A549 (cell line): ENCODE measurements around the gene PMIS2. TPM values are rescaled to one million over a fixed set of nuclear protein-coding genes. Genes with fewer than 3 reads are reported as not detected.
A peak's percentile ranks its signal among the peaks of the same experiment; 100 is the strongest.

ENCODE experiments used
- ATAC-seq, 2 experiments: fragments of 200-7000 bp in 1 of 2; fragments of >200 bp in 1 of 2; cut with Nextera tagmentation in 1 of 2; cut with Tn5 transposase in 1 of 2; 3 replicates each; pipeline versions ENCODE4 v1.8.0 to v1.9.1; 2018 to 2020; ENCODE audit warnings: mild to moderate bottlenecking in 1 of 2, moderate library complexity in 1 of 2
- CTCF ChIA-PET: fragments of 300-600 bp; sonication (Branson Sonifier 250); formaldehyde crosslinking; extraction: SDS; loops from one replicate; lab custom pipeline; 2021; ENCODE audit warnings: antibody characterized with exemption, inconsistent platforms; lab: Yijun Ruan, JAX
- POLR2A ChIA-PET: fragments of 350-600 bp; formaldehyde crosslinking; extraction: SDS; loops from one replicate; lab custom pipeline; 2021; ENCODE audit warnings: antibody characterized with exemption, inconsistent platforms; lab: Yijun Ruan, JAX
- DNase-seq, 2 experiments: peaks; one replicate each; pipeline versions ENCODE4 v3.0.0 to v3.0.0-alpha.2; 2011 to 2016; ENCODE audit warnings: low read depth in 1 of 2, low spot score in 1 of 2
- FAIRE-seq: peaks from 2 replicates; lab custom pipeline; 2011; peaks lifted over from hg19 to GRCh38; lab: Jason Lieb, UNC
- H3K27ac ChIP-seq, 2 experiments: fragments of >200 bp; sonication (Bioruptor Twin); formaldehyde crosslinking; 3 replicates each; pipeline ENCODE4 v1.5.1; 2016 to 2017
- H3K4me1 ChIP-seq: fragments of >200 bp; sonication (Bioruptor Twin); formaldehyde crosslinking; 3 replicates; pipeline ENCODE4 v1.6.1; 2016
- H3K4me2 ChIP-seq: fragments of >200 bp; sonication (Bioruptor Twin); formaldehyde crosslinking; 3 replicates; pipeline ENCODE4 v1.6.1; 2016
- H3K4me3 ChIP-seq: fragments of >200 bp; sonication (Bioruptor Twin); formaldehyde crosslinking; 3 replicates; pipeline ENCODE4 v1.5.1; 2016
- H3K9me3 ChIP-seq: fragments of >200 bp; sonication (Bioruptor Twin); formaldehyde crosslinking; 3 replicates; pipeline ENCODE4 v1.6.1; 2016
- BHLHE40 ChIP-seq: IDR thresholded peaks from 2 replicates; pipeline ENCODE4 v1.6.1; 2012; ENCODE audit warnings: low read depth, low read length, inconsistent platforms
- CEBPB ChIP-seq, 2 experiments: fragments of >200 bp in 1 of 2; sonication (Bioruptor Twin) in 1 of 2; formaldehyde crosslinking in 1 of 2; IDR thresholded peaks; 2 replicates each; pipeline ENCODE4 v1.6.1; 2012 to 2016
- CHD4 ChIP-seq: fragments of 200-600 bp; sonication (generic); IDR thresholded peaks from 2 replicates; pipeline ENCODE4 v1.6.1; 2016; ENCODE audit warnings: antibody characterized with exemption, mild to moderate bottlenecking, borderline replicate concordance
- ESRRA ChIP-seq: fragments of 150-350 bp; IDR thresholded peaks from 2 replicates; pipeline ENCODE4 v1.6.1; 2014; ENCODE audit warnings: mild to moderate bottlenecking, low read length, borderline replicate concordance
- FOSL2 ChIP-seq, 2 experiments: fragments of 450-650 bp in 1 of 2; fragments of >200 bp in 1 of 2; sonication (Bioruptor Twin) in 1 of 2; formaldehyde crosslinking; IDR thresholded peaks; 2 replicates each; pipeline versions ENCODE4 v1.5.0 to v1.6.1; 2016 to 2020; ENCODE audit warnings: mild to moderate bottlenecking in 1 of 2, moderate library complexity in 1 of 2
- FOXS1 ChIP-seq: fragments of 250-450 bp; sonication (Bioruptor Pico); IDR thresholded peaks from 2 replicates; pipeline ENCODE4 v1.5.0; 2020; ENCODE audit warnings: mild to moderate bottlenecking, moderate library complexity
- HES2 ChIP-seq: fragments of >200 bp; sonication (Bioruptor Twin); formaldehyde crosslinking; IDR thresholded peaks from 2 replicates; pipeline ENCODE4 v1.6.1; 2016
- HMGXB4 ChIP-seq: fragments of 250-450 bp; sonication (Bioruptor Pico); IDR thresholded peaks from 2 replicates; pipeline ENCODE4 v1.5.0; 2021; ENCODE audit warnings: mild to moderate bottlenecking, moderate library complexity, borderline replicate concordance
- HOXB5 ChIP-seq: fragments of 250-450 bp; sonication (Bioruptor Pico); IDR thresholded peaks from 2 replicates; pipeline ENCODE4 v1.5.0; 2020; ENCODE audit warnings: mild to moderate bottlenecking, moderate library complexity
- JUN ChIP-seq, 2 experiments: fragments of >200 bp; sonication (Bioruptor Twin); formaldehyde crosslinking; IDR thresholded peaks; 2 replicates in 1 of 2; 3 replicates in 1 of 2; pipeline ENCODE4 v1.6.1; 2016 to 2017
- JUNB ChIP-seq: fragments of >200 bp; sonication (Bioruptor Twin); formaldehyde crosslinking; IDR thresholded peaks from 2 replicates; pipeline ENCODE4 v1.6.1; 2016
- KDM5A ChIP-seq: fragments of 200-600 bp; sonication (generic); IDR thresholded peaks from 2 replicates; pipeline ENCODE4 v1.6.1; 2016; ENCODE audit warnings: antibody characterized with exemption, mild to moderate bottlenecking
- MAFK ChIP-seq: fragments of 450-650 bp; IDR thresholded peaks from 2 replicates; pipeline ENCODE4 v1.6.1; 2014; ENCODE audit not compliant: partially characterized antibody
- MAZ ChIP-seq: fragments of 150-350 bp; IDR thresholded peaks from 2 replicates; pipeline ENCODE4 v1.6.1; 2014; ENCODE audit warnings: antibody characterized with exemption, low read depth, low read length, borderline replicate concordance
- MYC ChIP-seq: IDR thresholded peaks from 2 replicates; pipeline ENCODE4 v1.6.1; 2012; ENCODE audit warnings: mild to moderate bottlenecking, inconsistent platforms, low read length, improper control_type of control experiment, borderline replicate concordance
- PHF8 ChIP-seq: fragments of 200-600 bp; sonication (generic); IDR thresholded peaks from 2 replicates; pipeline ENCODE4 v1.6.1; 2016; ENCODE audit warnings: low read depth, mild to moderate bottlenecking, antibody characterized with exemption, moderate library complexity, borderline replicate concordance
- POLR2A ChIP-seq: IDR thresholded peaks from 2 replicates; pipeline ENCODE4 v1.6.1; 2012; ENCODE audit warnings: mild to moderate bottlenecking, low read length
- RARB ChIP-seq: fragments of 250-450 bp; sonication (Bioruptor Pico); IDR thresholded peaks from 2 replicates; pipeline ENCODE4 v1.8.0; 2021; ENCODE audit warnings: mild to moderate bottlenecking, moderate library complexity
- RFX5 ChIP-seq: fragments of 450-650 bp; IDR thresholded peaks from 2 replicates; pipeline ENCODE4 v1.7.1; 2014; ENCODE audit warnings: antibody characterized with exemption, mild to moderate bottlenecking, moderate library complexity
- RNF2 ChIP-seq: fragments of 200-600 bp; sonication (generic); IDR thresholded peaks from 2 replicates; pipeline ENCODE4 v1.6.1; 2016; ENCODE audit warnings: low read depth, mild to moderate bottlenecking, antibody characterized with exemption, moderate library complexity, borderline replicate concordance
- SMC3 ChIP-seq: fragments of >200 bp; sonication (Bioruptor Twin); formaldehyde crosslinking; IDR thresholded peaks from 3 replicates; pipeline ENCODE4 v1.6.1; 2018; ENCODE audit warnings: inconsistent platforms
- SREBF2 ChIP-seq: fragments of 450-650 bp; IDR thresholded peaks from 2 replicates; pipeline ENCODE4 v1.6.1; 2014; ENCODE audit warnings: mild to moderate bottlenecking, moderate library complexity
- TFCP2L1 ChIP-seq: fragments of 250-450 bp; sonication (Bioruptor Pico); IDR thresholded peaks from 2 replicates; pipeline ENCODE4 v1.5.0; 2021; ENCODE audit warnings: mild to moderate bottlenecking
- TP53 ChIP-seq: fragments of 250-450 bp; sonication (Bioruptor Pico); IDR thresholded peaks from 2 replicates; pipeline ENCODE4 v1.5.0; 2021; ENCODE audit warnings: mild to moderate bottlenecking, moderate library complexity
- ZFP36 ChIP-seq: fragments of 450-650 bp; IDR thresholded peaks from 2 replicates; pipeline ENCODE4 v1.6.1; 2014; ENCODE audit warnings: borderline replicate concordance; ENCODE audit not compliant: partially characterized antibody
- WGBS: methylation state at CpG from one replicate; pipeline ENCODE4 v1.1.6; 2017; ENCODE audit errors: missing lambda C conversion rate; 5-methylcytosine and 5-hydroxymethylcytosine counted together
- polyA plus RNA-seq, 4 experiments: library from polyadenylated mRNA; depleted of rRNA in 3 of 4; stranded (reverse); fragments of >200 nt; fragmentation: RNase III in 1 of 4; extraction: RNeasy Plus Mini Kit Qiagen cat#74134 plus additional on column Dnase treatment in 1 of 4; gene quantifications; 2 replicates in 3 of 4; 3 replicates in 1 of 4; pipeline ENCODE4 v1.2.3, GENCODE V29; 2011 to 2017
- TF ChIP-seq, protein P1 (sequence below): fragments of 150-350 bp; IDR thresholded peaks from 2 replicates; pipeline ENCODE4 v1.6.1; 2014; ENCODE audit warnings: low read depth, mild to moderate bottlenecking, low read length
- TF ChIP-seq, protein P2 (sequence below): IDR thresholded peaks from 2 replicates; pipeline ENCODE4 v1.6.1; 2012; ENCODE audit warnings: low read depth, borderline replicate concordance
- TF ChIP-seq, protein P3 (sequence below): fragments of 200-600 bp; sonication (generic); IDR thresholded peaks from 2 replicates; pipeline ENCODE4 v1.6.1; 2016; ENCODE audit warnings: antibody characterized with exemption, mild to moderate bottlenecking, moderate library complexity
- TF ChIP-seq, protein P4 (sequence below): IDR thresholded peaks from 2 replicates; pipeline ENCODE4 v1.6.1; 2012

The PMIS2 gene
- polyA plus RNA-seq, 2 of the 4 experiments (the other 2 are of a cell fraction): not detected

DNA sequence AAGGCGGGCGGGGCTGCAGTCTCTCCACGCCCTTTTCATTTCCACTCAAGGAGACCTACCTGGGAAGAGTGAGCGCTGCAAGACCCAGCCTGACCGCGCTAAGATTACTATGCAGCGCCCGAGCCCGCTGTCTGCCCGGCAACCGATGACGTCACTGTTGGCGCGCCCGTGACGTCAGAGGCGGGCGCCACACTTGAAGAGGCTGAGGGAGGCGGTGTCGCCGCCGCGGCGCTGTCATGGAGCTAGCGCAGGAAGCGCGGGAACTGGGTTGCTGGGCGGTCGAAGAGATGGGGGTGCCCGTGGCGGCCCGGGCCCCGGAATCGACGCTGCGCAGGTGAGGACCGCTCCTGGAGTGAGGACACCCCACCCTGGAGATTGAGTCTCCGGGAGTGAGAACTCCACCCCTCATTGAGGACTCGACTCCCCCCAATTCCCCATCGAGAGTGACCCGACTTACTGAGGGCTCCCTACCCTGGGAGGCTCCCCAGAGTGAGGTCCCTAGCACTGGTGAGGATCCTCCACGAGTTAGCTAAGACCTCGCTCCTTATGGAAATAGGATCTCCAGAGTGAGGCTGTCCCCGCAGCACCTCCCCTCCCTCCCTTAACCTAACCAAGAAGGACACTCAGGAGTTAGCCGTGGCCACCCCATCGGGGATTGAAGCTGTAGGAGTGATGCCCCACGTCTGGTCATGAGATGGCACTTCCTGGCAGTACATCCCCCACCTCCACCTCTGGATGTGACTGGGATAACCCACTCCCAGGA lies 26.8 kb downstream of the PMIS2 start, which contains the start of gene HAUS5:
HAUS5 (plus strand) TSS at position 177 of the 763 bp plus-strand sequence; CDS start at position 237, 60 bp downstream.
- peak; percentile 98 to 99 for DNase-seq
- H3K27ac ChIP-seq: peak within 1 kb of the TSS; percentile 72 to 87

More for the DNA sequence above, 26.8 kb downstream of the PMIS2 start, which contains the start of gene HAUS5:
- 1% methylated on average over 47 of the region's 47 CpGs for WGBS
- ATAC-seq: peak; percentile 92 to 96
- Histone ChIP-seq H3K4me1 (peaks cover 9% of the 10 kb centered on the region; the same call in 2 of the 3 replicates), H3K9me3 (peaks cover 11% of the 10 kb centered on the region), H3K4me3 (peak within 1 kb of the TSS; percentile 75), H3K4me2 (peak within 1 kb of the TSS; percentile 92)
- TF ChIP-seq KDM5A (peak; percentile 78), FOSL2 (IDR thresholded peaks at IDR 0.05) (no peak), FOSL2 (CRISPR knock-in tag; IDR thresholded peaks at IDR 0.05) (peak; percentile 99), RFX5 (peak; percentile 100), ESRRA (no peak; the same call in 1 of the 2 replicates), CEBPB (IDR thresholded peaks at IDR 0.05) (no peak), RNF2 (no peak), JUNB (no peak), FOXS1 (CRISPR knock-in tag) (no peak), POLR2A (peak; percentile 84), SMC3 (0 out of 3 replicates have a peak, but pooled peaks have one; percentile 5), MAZ (no peak; the same call in 1 of the 2 replicates), ZFP36 (no peak), TFCP2L1 (CRISPR knock-in tag) (peak; percentile 78; the same call in 1 of the 2 replicates), BHLHE40 (no peak), HMGXB4 (CRISPR knock-in tag) (no peak), RARB (CRISPR knock-in tag) (no peak), HES2 (no peak), SREBF2 (no peak), TP53 (CRISPR knock-in tag) (no peak), MYC (peak; percentile 22; the same call in 1 of the 2 replicates), MAFK (no peak), JUN (IDR thresholded peaks at IDR 0.05) (peak in 1 of 2 experiments; percentile 86; a peak in 3 of 5 replicates), HOXB5 (CRISPR knock-in tag) (peak; percentile 56; the same call in 1 of the 2 replicates), PHF8 (peak; percentile 77; the same call in 1 of the 2 replicates), CHD4 (no peak)
- TF ChIP-seq, protein P1, sequence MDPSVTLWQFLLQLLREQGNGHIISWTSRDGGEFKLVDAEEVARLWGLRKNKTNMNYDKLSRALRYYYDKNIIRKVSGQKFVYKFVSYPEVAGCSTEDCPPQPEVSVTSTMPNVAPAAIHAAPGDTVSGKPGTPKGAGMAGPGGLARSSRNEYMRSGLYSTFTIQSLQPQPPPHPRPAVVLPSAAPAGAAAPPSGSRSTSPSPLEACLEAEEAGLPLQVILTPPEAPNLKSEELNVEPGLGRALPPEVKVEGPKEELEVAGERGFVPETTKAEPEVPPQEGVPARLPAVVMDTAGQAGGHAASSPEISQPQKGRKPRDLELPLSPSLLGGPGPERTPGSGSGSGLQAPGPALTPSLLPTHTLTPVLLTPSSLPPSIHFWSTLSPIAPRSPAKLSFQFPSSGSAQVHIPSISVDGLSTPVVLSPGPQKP: no peak
- TF ChIP-seq, protein P2, sequence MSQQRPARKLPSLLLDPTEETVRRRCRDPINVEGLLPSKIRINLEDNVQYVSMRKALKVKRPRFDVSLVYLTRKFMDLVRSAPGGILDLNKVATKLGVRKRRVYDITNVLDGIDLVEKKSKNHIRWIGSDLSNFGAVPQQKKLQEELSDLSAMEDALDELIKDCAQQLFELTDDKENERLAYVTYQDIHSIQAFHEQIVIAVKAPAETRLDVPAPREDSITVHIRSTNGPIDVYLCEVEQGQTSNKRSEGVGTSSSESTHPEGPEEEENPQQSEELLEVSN: peak; percentile 98
- TF ChIP-seq, protein P3, sequence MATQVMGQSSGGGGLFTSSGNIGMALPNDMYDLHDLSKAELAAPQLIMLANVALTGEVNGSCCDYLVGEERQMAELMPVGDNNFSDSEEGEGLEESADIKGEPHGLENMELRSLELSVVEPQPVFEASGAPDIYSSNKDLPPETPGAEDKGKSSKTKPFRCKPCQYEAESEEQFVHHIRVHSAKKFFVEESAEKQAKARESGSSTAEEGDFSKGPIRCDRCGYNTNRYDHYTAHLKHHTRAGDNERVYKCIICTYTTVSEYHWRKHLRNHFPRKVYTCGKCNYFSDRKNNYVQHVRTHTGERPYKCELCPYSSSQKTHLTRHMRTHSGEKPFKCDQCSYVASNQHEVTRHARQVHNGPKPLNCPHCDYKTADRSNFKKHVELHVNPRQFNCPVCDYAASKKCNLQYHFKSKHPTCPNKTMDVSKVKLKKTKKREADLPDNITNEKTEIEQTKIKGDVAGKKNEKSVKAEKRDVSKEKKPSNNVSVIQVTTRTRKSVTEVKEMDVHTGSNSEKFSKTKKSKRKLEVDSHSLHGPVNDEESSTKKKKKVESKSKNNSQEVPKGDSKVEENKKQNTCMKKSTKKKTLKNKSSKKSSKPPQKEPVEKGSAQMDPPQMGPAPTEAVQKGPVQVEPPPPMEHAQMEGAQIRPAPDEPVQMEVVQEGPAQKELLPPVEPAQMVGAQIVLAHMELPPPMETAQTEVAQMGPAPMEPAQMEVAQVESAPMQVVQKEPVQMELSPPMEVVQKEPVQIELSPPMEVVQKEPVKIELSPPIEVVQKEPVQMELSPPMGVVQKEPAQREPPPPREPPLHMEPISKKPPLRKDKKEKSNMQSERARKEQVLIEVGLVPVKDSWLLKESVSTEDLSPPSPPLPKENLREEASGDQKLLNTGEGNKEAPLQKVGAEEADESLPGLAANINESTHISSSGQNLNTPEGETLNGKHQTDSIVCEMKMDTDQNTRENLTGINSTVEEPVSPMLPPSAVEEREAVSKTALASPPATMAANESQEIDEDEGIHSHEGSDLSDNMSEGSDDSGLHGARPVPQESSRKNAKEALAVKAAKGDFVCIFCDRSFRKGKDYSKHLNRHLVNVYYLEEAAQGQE: peak; percentile 32; the same call in 1 of the 2 replicates
- TF ChIP-seq, protein P4, sequence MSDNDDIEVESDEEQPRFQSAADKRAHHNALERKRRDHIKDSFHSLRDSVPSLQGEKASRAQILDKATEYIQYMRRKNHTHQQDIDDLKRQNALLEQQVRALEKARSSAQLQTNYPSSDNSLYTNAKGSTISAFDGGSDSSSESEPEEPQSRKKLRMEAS: peak; percentile 97
- peak; percentile 99 for FAIRE-seq
- ChIA-PET CTCF (interaction anchor here (0.6 to 9.4 kb wide), 18 partner anchors 9 to 520 kb away, joined by 3 to 55 read pairs (median 4); no protein-coding TSS in a partner anchor), POLR2A (interaction anchor here (0.7 to 1.8 kb wide), 9 partner anchors 10 to 128 kb away, joined by 3 to 9 read pairs (median 3); partner anchors contain the start of gene COX6B1)
